ENCODE measurements around the gene MMP10. TPM values are rescaled to one million over a fixed set of nuclear protein-coding genes. Genes with fewer than 3 reads are reported as not detected.

Gene MMP10
- total and polyA plus RNA-seq, 2 experiments from 2014 or later, result 0.10 TPM; not detected in 1

GRCh38 chr11:102727890-102728289 lies 52.5 kb downstream of the MMP10 start (continued):
- no peak for TF ChIP-seq JUNB (IDR thresholded peaks at IDR 0.05; ENCODE audit: unreplicated experiment)
- TF ChIP-seq EZH2phosphoT487 (IDR thresholded peaks at IDR 0.05; ENCODE audit: unreplicated experiment), result no peak
- TF ChIP-seq, protein P1, sequence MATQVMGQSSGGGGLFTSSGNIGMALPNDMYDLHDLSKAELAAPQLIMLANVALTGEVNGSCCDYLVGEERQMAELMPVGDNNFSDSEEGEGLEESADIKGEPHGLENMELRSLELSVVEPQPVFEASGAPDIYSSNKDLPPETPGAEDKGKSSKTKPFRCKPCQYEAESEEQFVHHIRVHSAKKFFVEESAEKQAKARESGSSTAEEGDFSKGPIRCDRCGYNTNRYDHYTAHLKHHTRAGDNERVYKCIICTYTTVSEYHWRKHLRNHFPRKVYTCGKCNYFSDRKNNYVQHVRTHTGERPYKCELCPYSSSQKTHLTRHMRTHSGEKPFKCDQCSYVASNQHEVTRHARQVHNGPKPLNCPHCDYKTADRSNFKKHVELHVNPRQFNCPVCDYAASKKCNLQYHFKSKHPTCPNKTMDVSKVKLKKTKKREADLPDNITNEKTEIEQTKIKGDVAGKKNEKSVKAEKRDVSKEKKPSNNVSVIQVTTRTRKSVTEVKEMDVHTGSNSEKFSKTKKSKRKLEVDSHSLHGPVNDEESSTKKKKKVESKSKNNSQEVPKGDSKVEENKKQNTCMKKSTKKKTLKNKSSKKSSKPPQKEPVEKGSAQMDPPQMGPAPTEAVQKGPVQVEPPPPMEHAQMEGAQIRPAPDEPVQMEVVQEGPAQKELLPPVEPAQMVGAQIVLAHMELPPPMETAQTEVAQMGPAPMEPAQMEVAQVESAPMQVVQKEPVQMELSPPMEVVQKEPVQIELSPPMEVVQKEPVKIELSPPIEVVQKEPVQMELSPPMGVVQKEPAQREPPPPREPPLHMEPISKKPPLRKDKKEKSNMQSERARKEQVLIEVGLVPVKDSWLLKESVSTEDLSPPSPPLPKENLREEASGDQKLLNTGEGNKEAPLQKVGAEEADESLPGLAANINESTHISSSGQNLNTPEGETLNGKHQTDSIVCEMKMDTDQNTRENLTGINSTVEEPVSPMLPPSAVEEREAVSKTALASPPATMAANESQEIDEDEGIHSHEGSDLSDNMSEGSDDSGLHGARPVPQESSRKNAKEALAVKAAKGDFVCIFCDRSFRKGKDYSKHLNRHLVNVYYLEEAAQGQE (IDR thresholded peaks at IDR 0.05; ENCODE audit: unreplicated experiment), result no peak

DNA sequence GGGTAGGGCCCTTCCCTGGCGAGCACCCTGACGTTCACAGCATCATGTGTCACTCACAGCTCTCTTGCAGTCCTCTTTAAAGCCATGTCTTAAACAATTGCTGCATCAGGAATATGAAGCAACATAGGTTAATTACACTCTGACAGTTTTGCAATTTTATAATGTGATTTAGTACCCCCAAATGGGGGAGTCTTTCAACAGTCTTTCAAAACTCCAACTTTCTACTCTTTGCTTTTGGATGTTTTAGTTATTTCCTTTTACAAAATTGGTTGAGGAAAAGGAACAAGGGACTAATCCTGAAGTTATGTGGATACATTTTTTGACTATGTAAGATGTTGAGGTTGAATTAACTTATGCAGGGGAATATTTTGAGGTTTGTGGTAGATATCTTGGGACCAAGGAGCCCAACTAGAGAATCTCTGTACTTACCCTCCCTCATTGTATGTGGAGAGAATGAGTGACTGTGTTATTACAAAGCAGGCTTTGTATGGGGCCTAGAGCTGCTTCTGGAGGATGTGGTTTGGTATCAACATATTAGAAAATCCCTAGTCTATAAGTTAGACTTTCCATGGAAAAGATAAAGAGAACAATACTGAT lies 55.4 kb downstream of the MMP10 start, which contains the start of gene MMP8:
TSS of gene MMP8 (minus strand) at position 51 of the 597 bp plus-strand sequence. CDS start 99 bp downstream, outside the sequence.
- Mint-ChIP-seq H3K4me3 (no peak within 1 kb of the TSS), H3K9me3 (no peaks in the 10 kb centered on the region), H3K27me3 (ENCODE audit: insufficient read depth, low read depth, poor library complexity) (no peaks in the 10 kb centered on the region), H3K27ac (no peak within 1 kb of the TSS), H3K36me3 (ENCODE audit: low read depth) (no peaks in the 10 kb centered on the region), H3K4me1 (no peaks in the 10 kb centered on the region)
- TF ChIP-seq NANOG (IDR thresholded peaks at IDR 0.05; ENCODE audit: borderline replicate concordance) (no peak), EZH2phosphoT487 (IDR thresholded peaks at IDR 0.05; ENCODE audit: unreplicated experiment) (no peak), ZNF462 (CRISPR knock-in tag; IDR thresholded peaks at IDR 0.05) (no peak), CREB1 (CRISPR knock-in tag; IDR thresholded peaks at IDR 0.05; ENCODE audit: low read depth) (no peak), ZNF331 (CRISPR knock-in tag; IDR thresholded peaks at IDR 0.05; ENCODE audit: low read depth) (no peak), POLR2AphosphoS5 (IDR thresholded peaks at IDR 0.05; ENCODE audit: low read depth) (no peak)
- TF ChIP-seq, protein P2, sequence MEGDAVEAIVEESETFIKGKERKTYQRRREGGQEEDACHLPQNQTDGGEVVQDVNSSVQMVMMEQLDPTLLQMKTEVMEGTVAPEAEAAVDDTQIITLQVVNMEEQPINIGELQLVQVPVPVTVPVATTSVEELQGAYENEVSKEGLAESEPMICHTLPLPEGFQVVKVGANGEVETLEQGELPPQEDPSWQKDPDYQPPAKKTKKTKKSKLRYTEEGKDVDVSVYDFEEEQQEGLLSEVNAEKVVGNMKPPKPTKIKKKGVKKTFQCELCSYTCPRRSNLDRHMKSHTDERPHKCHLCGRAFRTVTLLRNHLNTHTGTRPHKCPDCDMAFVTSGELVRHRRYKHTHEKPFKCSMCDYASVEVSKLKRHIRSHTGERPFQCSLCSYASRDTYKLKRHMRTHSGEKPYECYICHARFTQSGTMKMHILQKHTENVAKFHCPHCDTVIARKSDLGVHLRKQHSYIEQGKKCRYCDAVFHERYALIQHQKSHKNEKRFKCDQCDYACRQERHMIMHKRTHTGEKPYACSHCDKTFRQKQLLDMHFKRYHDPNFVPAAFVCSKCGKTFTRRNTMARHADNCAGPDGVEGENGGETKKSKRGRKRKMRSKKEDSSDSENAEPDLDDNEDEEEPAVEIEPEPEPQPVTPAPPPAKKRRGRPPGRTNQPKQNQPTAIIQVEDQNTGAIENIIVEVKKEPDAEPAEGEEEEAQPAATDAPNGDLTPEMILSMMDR (conservative IDR thresholded peaks at IDR 0.05; ENCODE audit: low read depth in 2 of 2), result no peak
- TF ChIP-seq, protein P3, sequence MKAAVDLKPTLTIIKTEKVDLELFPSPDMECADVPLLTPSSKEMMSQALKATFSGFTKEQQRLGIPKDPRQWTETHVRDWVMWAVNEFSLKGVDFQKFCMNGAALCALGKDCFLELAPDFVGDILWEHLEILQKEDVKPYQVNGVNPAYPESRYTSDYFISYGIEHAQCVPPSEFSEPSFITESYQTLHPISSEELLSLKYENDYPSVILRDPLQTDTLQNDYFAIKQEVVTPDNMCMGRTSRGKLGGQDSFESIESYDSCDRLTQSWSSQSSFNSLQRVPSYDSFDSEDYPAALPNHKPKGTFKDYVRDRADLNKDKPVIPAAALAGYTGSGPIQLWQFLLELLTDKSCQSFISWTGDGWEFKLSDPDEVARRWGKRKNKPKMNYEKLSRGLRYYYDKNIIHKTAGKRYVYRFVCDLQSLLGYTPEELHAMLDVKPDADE (IDR thresholded peaks at IDR 0.05), result no peak
- Histone ChIP-seq H3K27ac (ENCODE audit: low read depth) (no peak within 1 kb of the TSS), H2AFZ (0 out of 2 replicates have a peak within 1 kb of the TSS, but pooled peaks have one; percentile 1), H3F3A (replicated peaks; ENCODE audit: low read depth) (no peaks in the 10 kb centered on the region), H3K4me1 (ENCODE audit: insufficient read depth) (no peaks in the 10 kb centered on the region), H3K36me3 (ENCODE audit: insufficient read depth) (no peaks in the 10 kb centered on the region), H3K4me2 (no peak within 1 kb of the TSS), H3K9me2 (ENCODE audit: insufficient read depth) (0 out of 2 replicates have a peak, but pooled peaks cover 1% of the 10 kb centered on the region), H3K4me3 (no peak within 1 kb of the TSS), H4K20me1 (replicated peaks; ENCODE audit: insufficient read depth) (no peaks in the 10 kb centered on the region), H3K79me2 (replicated peaks; ENCODE audit: insufficient read depth) (no peaks in the 10 kb centered on the region), H3K27me3 (ENCODE audit: insufficient read depth) (no peaks in the 10 kb centered on the region)
- no peak for ATAC-seq
- no peak for DNase-seq (ENCODE audit: low spot score)

All from GM23338 (cell line).